Colonic mucosa (tissue), 4 donors: Measurements from ENCODE around the gene ETNK1. TPM values are rescaled to one million over a fixed set of nuclear protein-coding genes. Genes with fewer than 3 reads are reported as not detected.

Experiments
- DNase-seq: peaks from one replicate; pipeline ENCODE4 v3.0.0-alpha.2; 2020
- H3K27ac ChIP-seq: fragments of 200-600 bp; one replicate; pipeline ENCODE4 v1.8.0; 2021
- H3K27me3 ChIP-seq: fragments of 200-600 bp; one replicate; pipeline ENCODE4 v1.8.0; 2021
- H3K36me3 ChIP-seq: fragments of 200-600 bp; one replicate; pipeline ENCODE4 v1.8.0; 2021
- H3K4me1 ChIP-seq: fragments of 200-600 bp; one replicate; pipeline ENCODE4 v1.8.0; 2021; ENCODE audit warnings: mild to moderate bottlenecking
- H3K4me3 ChIP-seq: fragments of 200-600 bp; one replicate; pipeline ENCODE4 v1.8.0; 2021
- H3K9ac ChIP-seq, 2 donors: one replicate each; pipeline ENCODE4 v1.7.0; 2013; ENCODE audit warnings: control low read depth in 2 of 2, low read depth in 2 of 2, low read length in 2 of 2
- H3K9me3 ChIP-seq: fragments of 200-600 bp; one replicate; pipeline ENCODE4 v1.8.0; 2021
- CTCF ChIP-seq: fragments of 200-600 bp; IDR thresholded peaks from one replicate; pipeline ENCODE4 v1.8.0; 2022; ENCODE audit warnings: antibody characterized with exemption, mild to moderate bottlenecking
- intact Hi-C: fragments of 100-400 bp; cut with DNase I; formaldehyde crosslinking; loops from one replicate; pipeline ENCODE4 v1.14.1; 2022
- total RNA-seq, 2 donors: library from RNA; stranded (reverse); fragmentation: NEBNext Ultra II Directional in 1 of 2; extraction: Animal tissue kit (Norgen Biotek cat#: 25700) in 1 of 2; gene quantifications; one replicate each; pipeline ENCODE4 v1.2.1, GENCODE V29; 2021
- donor health status: healthy.
- donor health status: DM: no; HTN: no; CAD: no.
- donor health status: DM: no; HTN: no; CAD: no.

Gene ETNK1
- total RNA-seq, 2 donors from 2014 or later: 82.4 to 115 TPM

DNA sequence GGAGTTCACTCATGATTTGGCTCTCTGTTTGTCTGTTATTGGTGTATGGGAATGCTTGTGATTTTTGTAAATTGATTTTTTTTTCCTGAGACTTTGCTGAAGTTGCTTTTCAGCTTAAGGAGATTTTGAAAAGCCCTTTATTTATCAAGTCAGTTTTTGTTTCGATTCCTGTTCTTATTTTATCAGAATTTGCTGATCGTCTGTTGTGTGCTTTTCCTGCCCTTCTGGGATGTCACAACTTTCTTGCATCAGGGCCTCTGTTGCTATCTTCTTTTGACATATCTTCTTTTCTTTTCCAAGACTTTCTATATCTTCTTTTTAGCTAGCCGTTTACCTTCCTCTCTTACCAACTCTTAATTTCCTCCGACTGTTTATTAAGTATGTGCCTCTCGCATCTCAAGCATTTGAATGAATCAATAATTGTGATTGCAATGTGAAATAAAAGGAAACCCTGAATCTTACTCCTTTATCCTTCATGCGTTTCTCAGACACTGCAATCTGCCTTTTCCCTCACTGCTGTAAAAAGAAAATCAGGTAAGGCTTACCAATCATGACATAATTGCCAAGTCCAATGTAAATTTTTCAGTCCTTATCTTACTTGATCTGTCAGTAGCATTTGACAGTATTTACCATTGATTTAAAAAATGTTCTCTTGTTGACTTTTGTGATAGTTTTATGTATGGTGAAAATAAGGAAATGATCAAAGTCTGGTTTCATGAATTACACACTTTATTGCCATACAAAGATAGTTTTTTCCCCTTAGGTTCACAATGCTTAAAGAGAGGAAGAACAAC is 53.0 kb downstream of the ETNK1 start:
- H3K4me1 ChIP-seq: no peaks in the 10 kb centered on the region
- no peaks in the 10 kb centered on the region for H3K27me3 ChIP-seq
- no peak for TF ChIP-seq CTCF
- peak overlapping the region in 1 of 2 donors; percentile 3 for H3K9ac ChIP-seq
- no peak for DNase-seq
- H3K27ac ChIP-seq: peak overlapping the region; percentile 45
- intact Hi-C loops: no loop called here
- H3K9me3 ChIP-seq: no peaks in the 10 kb centered on the region
- H3K36me3 ChIP-seq: peaks cover 4% of the 10 kb centered on the region
- H3K4me3 ChIP-seq: no peak overlapping the region

GRCh38 chr12:22682663-22683062 is 57.7 kb downstream of the ETNK1 start:
- no peak for DNase-seq
- Histone ChIP-seq H3K4me3 (no peak overlapping the region), H3K9ac (no peak overlapping the region), H3K36me3 (peaks cover 5% of the 10 kb centered on the region), H3K27ac (no peak overlapping the region), H3K9me3 (no peaks in the 10 kb centered on the region), H3K4me1 (no peaks in the 10 kb centered on the region), H3K27me3 (no peaks in the 10 kb centered on the region)
- TF ChIP-seq CTCF: no peak
- intact Hi-C loops: no loop called here

GRCh38 chr12:22683131-22683530 is 58.2 kb downstream of the ETNK1 start:
- no peak overlapping the region for H3K27ac ChIP-seq
- intact Hi-C loops: no loop called here
- no peak overlapping the region for H3K9ac ChIP-seq
- TF ChIP-seq CTCF: no peak
- no peak for DNase-seq
- H3K36me3 ChIP-seq: peaks cover 5% of the 10 kb centered on the region
- H3K4me3 ChIP-seq: no peak overlapping the region
- H3K27me3 ChIP-seq: no peaks in the 10 kb centered on the region
- no peaks in the 10 kb centered on the region for H3K4me1 ChIP-seq
- H3K9me3 ChIP-seq: no peaks in the 10 kb centered on the region

DNA sequence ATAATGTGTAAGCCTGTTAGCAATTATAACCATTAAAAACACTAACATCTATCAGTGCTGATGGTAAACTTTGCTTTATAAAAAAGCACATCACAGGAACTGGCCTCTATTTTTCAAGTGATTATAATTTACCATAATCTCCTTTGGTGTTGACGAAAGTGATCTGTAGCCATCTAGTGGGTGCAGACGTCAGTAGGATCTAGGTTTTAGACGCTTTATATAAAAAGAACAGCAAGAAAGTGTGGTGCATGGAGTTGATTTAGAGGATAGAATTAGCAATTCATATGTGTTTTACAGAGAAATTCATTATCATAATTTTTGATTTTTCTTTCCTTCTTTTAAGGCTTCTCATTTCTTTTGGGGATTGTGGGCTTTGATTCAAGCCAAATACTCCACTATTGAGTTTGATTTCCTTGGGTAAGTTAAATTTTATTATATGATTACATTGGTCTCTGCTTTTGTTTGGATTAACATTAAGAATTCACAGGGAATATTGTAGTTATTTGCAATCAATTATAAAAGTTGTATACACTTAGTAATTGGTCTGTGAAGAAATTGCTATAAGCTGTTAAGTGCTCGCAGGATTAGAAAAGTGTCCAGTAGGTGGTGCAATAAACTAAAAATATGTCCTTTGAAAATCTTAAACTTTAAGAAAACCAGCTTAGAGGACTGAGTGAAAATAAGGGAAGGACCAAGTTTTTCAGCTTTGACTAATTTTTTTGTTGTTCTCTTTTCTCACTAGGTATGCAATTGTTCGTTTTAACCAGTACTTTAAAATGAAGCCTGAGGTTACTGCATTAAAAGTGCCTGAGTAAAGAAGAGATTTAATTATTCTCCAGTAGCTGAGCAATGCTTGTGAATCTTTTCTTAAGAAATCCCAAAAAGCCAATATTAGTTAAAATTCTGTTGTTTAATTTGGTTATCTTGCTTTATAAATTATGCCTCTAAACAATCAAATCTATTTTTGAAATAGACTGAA is 59.5 kb downstream of the ETNK1 start:
- Histone ChIP-seq H3K27ac (no peak overlapping the region), H3K4me1 (no peaks in the 10 kb centered on the region)

More for the DNA sequence above, 59.5 kb downstream of the ETNK1 start:
- no peak for DNase-seq
- TF ChIP-seq CTCF: peak; percentile 56
- H3K36me3 ChIP-seq: peaks cover 5% of the 10 kb centered on the region
- no peaks in the 10 kb centered on the region for H3K9me3 ChIP-seq
- intact Hi-C loops: no loop called here
- no peak overlapping the region for H3K4me3 ChIP-seq
- no peak overlapping the region for H3K9ac ChIP-seq
- no peaks in the 10 kb centered on the region for H3K27me3 ChIP-seq
